Stomach smooth muscle (tissue), 2 donors: ENCODE data around the gene SLC35A3.

Source experiments
- H3K27ac ChIP-seq: one replicate; pipeline ENCODE4 v1.7.0; 2013; ENCODE audit warnings: mild to moderate bottlenecking, low read length, inconsistent platforms
- H3K27me3 ChIP-seq, 2 donors: one replicate each; pipeline ENCODE4 v1.7.0; 2013; ENCODE audit warnings: low read length in 2 of 2; ENCODE audit not compliant: insufficient read depth in 2 of 2, control insufficient read depth in 1 of 2
- H3K36me3 ChIP-seq, 2 donors: one replicate each; pipeline ENCODE4 v1.7.0; 2013; ENCODE audit warnings: low read length in 2 of 2; ENCODE audit not compliant: control insufficient read depth in 2 of 2, insufficient read depth in 2 of 2
- H3K4me1 ChIP-seq: one replicate; pipeline ENCODE4 v1.7.0; 2013; ENCODE audit warnings: low read length; ENCODE audit not compliant: control insufficient read depth, insufficient read depth
- H3K4me3 ChIP-seq, 2 donors: one replicate each; pipeline ENCODE4 v1.7.0; 2013; ENCODE audit warnings: low read length in 2 of 2
- H3K9ac ChIP-seq, 2 donors: one replicate each; pipeline ENCODE4 v1.7.0; 2013; ENCODE audit warnings: low read length in 2 of 2, mild to moderate bottlenecking in 1 of 2
- H3K9me3 ChIP-seq, 2 donors: one replicate each; pipeline ENCODE4 v1.7.0; 2013; ENCODE audit warnings: low read length in 2 of 2; ENCODE audit not compliant: control insufficient read depth in 2 of 2
- donor health status: healthy.
- donor health status: Pancreatic carcinoma.

The SLC35A3 gene

GRCh38 chr1:100076744-100077143 is 106.9 kb downstream of the SLC35A3 start:
- Histone ChIP-seq H3K9ac (no peak overlapping the region), H3K27ac (no peak overlapping the region), H3K4me3 (no peak overlapping the region), H3K4me1 (no peaks in the 10 kb centered on the region), H3K9me3 (no peaks in the 10 kb centered on the region), H3K36me3 (peaks cover 26 to 38% of the 10 kb centered on the region in 2 donors), H3K27me3 (no peaks in the 10 kb centered on the region)

- no peak overlapping the region for H3K27ac ChIP-seq
- H3K9me3 ChIP-seq: no peaks in the 10 kb centered on the region
- peaks cover 25 to 36% of the 10 kb centered on the region in 2 donors for H3K36me3 ChIP-seq
- H3K9ac ChIP-seq: no peak overlapping the region
- no peak overlapping the region for H3K4me3 ChIP-seq
- no peaks in the 10 kb centered on the region for H3K27me3 ChIP-seq
- no peaks in the 10 kb centered on the region for H3K4me1 ChIP-seq
These were observed 107.7 kb downstream of the SLC35A3 start for GRCh38 chr1:100077531-100077930.

DNA sequence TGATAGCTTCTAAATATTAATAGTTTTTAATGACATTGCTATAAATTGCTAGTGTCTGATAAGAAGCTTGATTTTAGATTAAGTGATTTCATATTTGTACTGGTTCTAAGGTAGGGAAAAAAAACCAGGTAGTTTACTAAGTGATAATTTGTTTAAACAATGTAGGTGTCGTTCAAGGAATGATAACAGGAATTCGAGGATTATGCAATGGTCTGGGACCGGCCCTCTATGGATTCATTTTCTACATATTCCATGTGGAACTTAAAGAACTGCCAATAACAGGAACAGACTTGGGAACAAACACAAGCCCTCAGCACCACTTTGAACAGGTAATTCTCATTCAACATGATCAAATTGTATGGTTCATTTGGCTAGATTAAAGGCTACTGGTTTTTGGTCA is 110.5 kb downstream of the SLC35A3 start:
- H3K27me3 ChIP-seq: no peaks in the 10 kb centered on the region
- peaks cover 13 to 22% of the 10 kb centered on the region in 2 donors for H3K36me3 ChIP-seq
- no peak overlapping the region for H3K4me3 ChIP-seq
- no peak overlapping the region for H3K9ac ChIP-seq
- no peaks in the 10 kb centered on the region for H3K9me3 ChIP-seq
- H3K4me1 ChIP-seq: no peaks in the 10 kb centered on the region
- no peak overlapping the region for H3K27ac ChIP-seq
